CD4-positive, alpha-beta T cell treated with Interleukin-10 for 1 hour (primary cell): ENCODE results near the gene REXO1.
A peak's percentile ranks its signal among the peaks of the same experiment; 100 is the strongest.

Experiments
- DNase-seq: peaks from one replicate; pipeline ENCODE4 v3.0.0-alpha.2; 2020

Gene REXO1

GRCh38 chr19:1787116-1787515, 61.2 kb downstream of the REXO1 start:
- DNase-seq: no peak

GRCh38 chr19:1786668-1787067, 61.6 kb downstream of the REXO1 start:
- DNase-seq: no peak

- DNase-seq: no peak
These were observed 63.0 kb downstream of the REXO1 start for GRCh38 chr19:1785310-1785709.

- no peak for DNase-seq
These were observed 64.4 kb downstream of the REXO1 start for GRCh38 chr19:1783874-1784273.

DNA sequence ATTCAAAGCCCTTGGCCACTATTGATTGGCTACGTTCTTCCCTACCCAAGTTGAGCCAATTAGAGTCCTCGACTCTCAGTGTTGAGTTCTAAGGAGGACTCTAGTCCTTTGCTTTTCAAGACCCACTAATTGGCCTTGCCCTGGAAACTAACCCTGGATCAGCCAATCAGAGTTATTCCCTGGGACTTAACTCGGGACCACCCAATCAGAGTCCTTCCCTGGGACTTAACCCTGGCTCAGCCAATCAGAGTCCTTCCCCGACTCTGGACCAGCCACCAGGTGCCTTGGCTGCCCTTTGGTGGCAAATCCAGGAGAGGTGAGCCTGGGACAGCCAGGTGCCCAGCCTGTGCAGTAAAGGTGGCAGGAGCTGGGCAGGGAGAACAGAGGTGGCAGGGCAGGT, 64.9 kb downstream of the REXO1 start:
- DNase-seq: no peak

GRCh38 chr19:1782521-1782920, 65.8 kb downstream of the REXO1 start:
- DNase-seq: no peak

DNA sequence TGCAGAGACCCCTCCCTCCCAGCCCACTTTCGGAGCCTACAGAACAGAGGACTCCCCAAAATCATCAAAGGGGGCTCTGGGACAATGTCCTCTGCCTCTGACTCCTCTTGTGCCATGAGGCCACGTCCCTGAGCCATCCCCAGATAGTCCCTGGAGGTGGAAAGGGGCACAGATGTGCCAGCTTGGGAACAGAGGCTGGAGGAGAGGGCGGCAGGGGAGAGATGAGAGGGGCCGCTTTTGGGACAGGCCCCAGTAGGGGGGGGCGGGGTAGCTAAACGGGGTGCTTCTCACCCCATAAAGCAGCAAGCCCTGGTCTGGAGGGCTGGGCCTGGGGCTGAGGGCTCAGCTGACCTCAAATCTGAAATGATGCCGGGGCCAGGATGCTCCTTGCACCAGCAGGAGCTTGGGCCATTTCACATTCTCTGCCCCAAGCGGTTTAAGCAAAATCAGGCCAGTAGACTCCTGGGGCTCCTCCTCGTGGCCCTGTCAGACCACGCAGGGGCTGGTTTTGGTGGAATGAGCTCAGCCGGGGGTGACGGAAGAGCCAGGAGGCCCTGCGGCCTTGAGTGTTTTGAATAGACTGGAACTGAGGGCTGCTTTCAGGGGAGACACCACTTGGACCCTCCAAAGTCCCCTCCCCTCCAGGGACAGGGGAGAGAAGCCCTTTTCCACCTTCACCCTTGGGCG, 67.9 kb downstream of the REXO1 start:
- no peak for DNase-seq

DNA sequence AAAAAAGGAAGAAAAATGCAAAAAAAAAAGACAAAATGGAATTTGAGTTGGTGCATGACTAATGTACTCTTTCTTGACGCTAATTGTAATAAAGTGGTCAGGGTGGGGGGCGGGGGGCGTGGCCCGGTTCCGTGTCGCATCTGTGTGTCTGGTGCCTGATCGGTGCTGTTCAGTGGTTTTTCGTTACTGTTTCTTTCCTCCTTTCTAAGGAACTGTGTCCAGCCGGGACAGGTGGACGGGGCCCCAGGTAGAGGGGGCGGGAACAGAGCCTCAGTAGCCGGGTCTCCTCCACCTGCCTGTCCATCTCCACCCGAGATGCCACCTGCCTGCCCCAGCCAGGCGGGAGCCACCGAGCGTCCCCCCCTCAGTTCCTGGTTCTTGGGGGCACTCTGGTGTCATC, 68.7 kb downstream of the REXO1 start:
- DNase-seq: no peak

DNA sequence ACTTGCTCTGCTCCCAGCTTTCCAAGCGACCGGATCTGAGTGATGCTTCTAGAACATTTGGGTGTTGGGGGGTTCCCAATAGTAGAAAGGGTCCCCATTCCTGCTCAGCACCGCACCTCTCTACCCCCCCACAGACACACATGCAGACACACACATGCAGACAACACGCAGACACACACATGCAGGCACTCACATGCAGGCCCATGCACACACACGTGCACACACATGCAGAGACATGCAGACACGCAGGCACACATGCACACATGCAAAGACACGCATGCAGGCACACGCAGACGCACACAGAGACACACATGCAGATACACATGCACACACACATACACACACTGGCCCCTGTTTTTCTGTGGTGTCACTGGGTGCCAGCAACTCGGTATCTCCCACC, 71.1 kb downstream of the REXO1 start:
- DNase-seq: no peak

GRCh38 chr19:1776606-1777147, 71.6 kb downstream of the REXO1 start:
- DNase-seq: no peak

GRCh38 chr19:1775951-1776605, 72.2 kb downstream of the REXO1 start:
- no peak for DNase-seq

DNA sequence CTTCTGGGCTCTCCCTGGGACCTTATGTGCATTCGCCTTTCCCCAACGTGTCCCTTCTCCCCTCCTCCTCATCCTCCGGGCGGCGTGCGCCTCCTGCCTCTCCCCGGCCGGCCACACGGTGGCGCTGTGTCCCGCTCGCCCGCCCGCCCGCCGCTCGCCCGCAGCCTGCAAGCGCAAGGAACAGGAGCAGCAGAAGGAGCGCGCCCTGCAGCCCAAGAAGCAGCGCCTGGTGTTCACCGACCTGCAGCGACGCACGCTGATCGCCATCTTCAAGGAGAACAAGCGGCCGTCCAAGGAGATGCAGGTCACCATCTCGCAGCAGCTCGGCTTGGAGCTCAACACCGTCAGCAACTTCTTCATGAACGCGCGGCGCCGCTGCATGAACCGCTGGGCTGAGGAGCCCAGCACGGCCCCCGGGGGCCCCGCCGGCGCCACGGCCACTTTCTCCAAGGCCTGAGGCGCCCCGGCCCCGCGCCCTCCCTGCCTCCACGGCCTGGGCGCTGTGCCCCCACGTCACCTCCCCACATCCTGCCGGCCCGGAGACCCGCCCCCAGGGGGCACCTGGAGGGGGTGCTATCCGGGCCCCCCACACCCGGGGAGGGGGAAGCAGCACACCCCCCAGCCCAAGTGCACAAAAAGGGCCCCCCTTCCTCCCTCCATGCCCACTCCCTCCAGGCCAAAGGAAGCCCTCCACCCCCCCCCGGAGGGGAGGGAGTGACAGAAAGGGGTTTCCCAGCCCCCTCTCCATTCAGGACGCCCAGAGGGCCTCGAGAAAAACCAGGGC, 73.1 kb downstream of the REXO1 start:
- no peak for DNase-seq

DNA sequence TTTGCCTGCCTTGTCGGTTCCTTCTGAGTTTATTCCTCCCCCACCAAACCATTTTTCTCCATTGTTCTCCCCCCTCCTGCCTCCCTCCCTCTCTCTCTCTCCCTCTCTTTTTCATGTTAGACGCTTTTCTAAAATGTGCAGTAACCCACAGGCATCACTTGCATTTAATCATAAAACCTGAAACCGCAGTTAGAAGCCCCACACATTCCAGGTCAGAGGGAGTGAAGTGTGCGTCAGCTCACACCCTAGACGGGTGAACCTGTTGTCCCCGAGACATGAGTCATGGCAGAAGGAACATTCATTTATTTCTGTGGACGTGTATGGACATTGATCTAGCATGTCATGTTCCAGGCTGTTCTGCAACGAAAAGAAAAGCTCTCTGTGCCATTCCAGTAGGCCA, 75.1 kb downstream of the REXO1 start:
- no peak for DNase-seq

GRCh38 chr19:1770866-1771576, 77.3 kb downstream of the REXO1 start:
- DNase-seq: no peak

DNA sequence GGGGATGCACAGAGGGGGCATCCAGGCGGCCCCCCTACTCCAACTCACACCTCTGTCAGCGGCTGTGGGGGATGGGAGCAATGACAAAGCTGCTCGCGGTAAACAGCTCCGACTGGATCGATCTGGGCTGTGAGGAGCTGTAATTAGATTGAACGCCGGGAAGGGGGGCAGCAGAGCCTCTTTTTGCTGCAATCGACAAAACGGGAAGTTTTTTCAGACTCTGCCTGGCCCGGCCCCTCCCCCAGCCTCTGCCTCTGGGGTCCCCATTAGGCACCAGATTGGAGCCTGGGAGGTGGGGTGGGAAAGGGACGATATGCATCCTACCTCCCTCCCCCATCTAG, 78.7 kb downstream of the REXO1 start:
- no peak for DNase-seq

DNA sequence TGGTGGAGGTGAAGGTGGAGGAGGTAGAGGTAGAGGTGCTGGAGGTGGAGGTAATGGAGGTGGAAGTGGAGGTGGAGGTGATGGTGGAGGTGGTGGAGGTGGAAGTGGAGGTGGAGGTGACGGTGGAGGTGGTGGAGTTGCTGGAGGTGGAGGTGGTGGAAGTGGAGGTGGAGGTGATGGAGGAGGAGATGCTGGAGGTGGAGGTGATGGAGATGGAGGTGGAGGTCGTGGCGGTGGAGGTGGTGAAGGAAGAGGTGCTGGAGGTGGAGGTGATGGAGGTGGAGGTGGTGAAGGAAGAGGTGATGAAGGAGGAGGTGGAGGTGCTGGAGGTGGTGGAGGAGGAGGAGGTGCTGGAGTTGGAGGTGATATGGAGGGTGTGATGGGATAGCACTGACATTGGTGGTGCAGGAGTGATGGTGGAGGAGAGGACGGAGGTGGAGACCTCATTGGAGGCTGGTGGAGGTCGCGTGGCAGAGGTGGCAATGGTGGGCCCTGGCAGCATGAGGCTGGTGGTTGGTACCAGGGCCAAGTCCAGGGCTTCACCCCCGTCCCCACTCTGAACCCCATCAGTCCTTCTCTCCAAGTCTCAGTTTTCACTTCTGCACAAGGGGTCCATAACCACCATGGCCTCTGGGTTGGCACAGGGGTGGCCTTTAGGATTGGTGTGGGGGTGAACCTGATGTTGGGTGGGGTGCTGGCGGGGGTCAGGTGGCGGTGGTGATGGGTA, 79.2 kb downstream of the REXO1 start:
- DNase-seq: no peak

DNA sequence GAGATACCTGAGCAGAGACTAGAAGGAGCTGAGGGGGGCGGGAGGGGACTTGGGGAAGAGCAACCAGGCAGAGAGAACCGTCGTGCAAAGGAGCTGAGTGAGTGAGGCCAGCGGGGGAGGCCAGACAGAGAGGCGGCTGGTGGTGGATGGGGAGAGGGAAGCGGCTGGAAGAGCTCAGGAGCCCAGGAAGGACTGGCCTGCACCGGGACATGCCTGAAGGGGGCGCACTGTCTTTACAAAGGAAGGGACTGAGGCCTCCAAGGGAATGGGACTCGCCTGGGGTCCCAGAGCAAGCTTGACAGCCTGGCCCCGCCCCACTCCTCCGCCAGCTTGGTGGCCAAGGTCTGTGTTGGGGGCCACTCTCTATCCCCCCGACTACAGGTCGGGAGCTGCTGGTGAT, 80.0 kb downstream of the REXO1 start:
- DNase-seq: no peak

- peak; percentile 66 for DNase-seq
These were observed 80.8 kb downstream of the REXO1 start for GRCh38 chr19:1767464-1767933.

DNA sequence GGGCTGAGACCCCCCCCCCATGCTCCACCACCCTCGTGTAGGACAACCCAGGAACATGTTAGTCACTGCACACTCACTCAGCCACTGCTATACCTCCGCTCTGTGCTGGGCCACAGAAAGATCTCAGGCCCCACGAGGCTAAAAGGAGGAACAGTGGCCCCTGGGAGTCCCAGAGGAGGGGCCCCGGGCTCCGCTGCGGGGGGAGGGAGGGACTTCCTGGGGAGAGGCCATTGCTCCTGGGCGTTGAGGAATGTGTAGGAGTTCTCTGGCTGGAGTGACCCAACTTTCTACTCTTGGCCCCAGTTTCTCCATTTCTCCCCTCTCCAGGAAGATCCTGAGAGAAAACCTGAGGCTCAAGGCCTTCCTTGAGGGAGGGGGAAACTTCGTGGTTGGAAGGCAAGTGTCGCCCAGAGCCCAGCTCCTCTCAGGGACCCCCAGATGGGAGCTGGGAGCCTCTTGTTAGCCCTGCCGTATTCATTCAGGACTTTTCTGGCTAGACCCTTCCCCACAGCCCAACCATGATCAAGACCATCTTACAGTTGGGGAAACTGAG, 81.4 kb downstream of the REXO1 start:
- DNase-seq: no peak

- no peak for DNase-seq
These were observed 82.1 kb downstream of the REXO1 start for GRCh38 chr19:1765904-1766799.
